Right lobe of liver (tissue), 4 donors: Measurements from ENCODE around the gene FRMD4A.

Experiments used
- CTCF ChIP-seq, 4 donors: fragments of 200-600 bp in 3 of 4; fragments of 450-650 bp in 1 of 4; IDR thresholded peaks; one replicate each; pipeline versions ENCODE4 v1.5.1 to v1.8.0; 2016 to 2022; ENCODE audit warnings: antibody characterized with exemption in 4 of 4, mild to moderate bottlenecking in 2 of 4
- POLR2A ChIP-seq: fragments of 450-650 bp; IDR thresholded peaks from one replicate; pipeline ENCODE4 v1.6.1; 2017; ENCODE audit warnings: antibody characterized with exemption, mild to moderate bottlenecking
- donor health status: DM: no; HTN: no; CAD: no.
- donor health status: DM: no; HTN: no; CAD: no.
- donor health status: DM: no; HTN: yes; CAD: no.

GRCh38 chr10:13630231-13630630 lies 700.5 kb downstream of the FRMD4A start:
- no peak for TF ChIP-seq CTCF (IDR thresholded peaks at IDR 0.05)
- no peak for TF ChIP-seq POLR2A
